ENCODE data around the gene CREB3L1. TPM values are rescaled to one million over a fixed set of nuclear protein-coding genes. Genes with fewer than 3 reads are reported as not detected.

CREB3L1 gene
- total and polyA plus RNA-seq, 2 experiments from 2014 or later, result 22.9 to 275 TPM

- Histone ChIP-seq H3K9me2 (replicated peaks; ENCODE audit: insufficient read depth) (no peaks in the 10 kb centered on the region), H2AFZ (no peak overlapping the region), H4K20me1 (ENCODE audit: insufficient read depth, poor library complexity, severe bottlenecking) (no peaks in the 10 kb centered on the region), H3K4me3 (no peak overlapping the region), H3K79me2 (peaks cover 4% of the 10 kb centered on the region), H3K4me2 (peak overlapping the region; percentile 67), H3K27ac (peak overlapping the region; percentile 94), H3K4me1 (ENCODE audit: insufficient read depth) (peaks cover 65% of the 10 kb centered on the region), H3K27me3 (no peaks in the 10 kb centered on the region), H3K36me3 (replicated peaks; ENCODE audit: insufficient read depth, low read depth) (no peaks in the 10 kb centered on the region), H3K9me3 (ENCODE audit: low read depth) (no peaks in the 10 kb centered on the region)
- no peak for TF ChIP-seq CTCF (IDR thresholded peaks at IDR 0.05; ENCODE audit: poor library complexity)
- TF ChIP-seq EZH2phosphoT487 (IDR thresholded peaks at IDR 0.05; ENCODE audit: low read depth, severe bottlenecking, unreplicated experiment), result no peak
- no peak for TF ChIP-seq EZH2 (IDR thresholded peaks at IDR 0.05; ENCODE audit: borderline replicate concordance)
- WGBS (ENCODE audit: low lambda C conversion rate, missing lambda C conversion rate), result 51% methylated on average over 9 of the region's 9 CpGs
- DNase-seq (ENCODE audit: low spot score), result peak; percentile 75
Measured at GRCh38 chr11:46272816-46273427, 4.5 kb upstream of the CREB3L1 start.

GRCh38 chr11:46273511-46274205, 3.8 kb upstream of the CREB3L1 start:
- no peaks in the 10 kb centered on the region for H3K27me3 ChIP-seq
- peaks cover 65% of the 10 kb centered on the region for H3K4me1 ChIP-seq (ENCODE audit: insufficient read depth)
- DNase-seq (ENCODE audit: low spot score), result peak; percentile 62
- peak overlapping the region; percentile 94 for H3K27ac ChIP-seq
- H3K36me3 ChIP-seq (replicated peaks; ENCODE audit: insufficient read depth, low read depth), result no peaks in the 10 kb centered on the region
- no peaks in the 10 kb centered on the region for H4K20me1 ChIP-seq (ENCODE audit: insufficient read depth, poor library complexity, severe bottlenecking)
- TF ChIP-seq EZH2 (IDR thresholded peaks at IDR 0.05; ENCODE audit: borderline replicate concordance), result no peak
- TF ChIP-seq CTCF (IDR thresholded peaks at IDR 0.05; ENCODE audit: poor library complexity), result no peak
- no peak for TF ChIP-seq EZH2phosphoT487 (IDR thresholded peaks at IDR 0.05; ENCODE audit: low read depth, severe bottlenecking, unreplicated experiment)
- H2AFZ ChIP-seq, result no peak overlapping the region
- no peaks in the 10 kb centered on the region for H3K9me2 ChIP-seq (replicated peaks; ENCODE audit: insufficient read depth)
- 37% methylated on average over 7 of the region's 7 CpGs for WGBS (ENCODE audit: low lambda C conversion rate, missing lambda C conversion rate)
- H3K4me2 ChIP-seq, result peak overlapping the region; percentile 67
- H3K79me2 ChIP-seq, result peaks cover 11% of the 10 kb centered on the region
- H3K4me3 ChIP-seq, result no peak overlapping the region
- H3K9me3 ChIP-seq (ENCODE audit: low read depth), result no peaks in the 10 kb centered on the region

GRCh38 chr11:46275964-46276641, 1.4 kb upstream of the CREB3L1 start:
- Histone ChIP-seq H3K36me3 (replicated peaks; ENCODE audit: insufficient read depth, low read depth) (no peaks in the 10 kb centered on the region), H3K79me2 (peaks cover 36% of the 10 kb centered on the region), H2AFZ (no peak overlapping the region), H3K9me3 (ENCODE audit: low read depth) (no peaks in the 10 kb centered on the region), H3K27ac (peak overlapping the region; percentile 94), H3K4me1 (ENCODE audit: insufficient read depth) (peaks cover 77% of the 10 kb centered on the region), H3K27me3 (no peaks in the 10 kb centered on the region), H3K4me2 (peak overlapping the region; percentile 90), H4K20me1 (ENCODE audit: insufficient read depth, poor library complexity, severe bottlenecking) (peaks cover 4% of the 10 kb centered on the region), H3K4me3 (no peak overlapping the region), H3K9me2 (replicated peaks; ENCODE audit: insufficient read depth) (no peaks in the 10 kb centered on the region)
- WGBS (ENCODE audit: low lambda C conversion rate, missing lambda C conversion rate), result 20% methylated on average over 6 of the region's 6 CpGs
- DNase-seq (ENCODE audit: low spot score), result peak; percentile 85
- TF ChIP-seq EZH2phosphoT487 (IDR thresholded peaks at IDR 0.05; ENCODE audit: low read depth, severe bottlenecking, unreplicated experiment) (no peak), CTCF (IDR thresholded peaks at IDR 0.05; ENCODE audit: poor library complexity) (no peak), EZH2 (IDR thresholded peaks at IDR 0.05; ENCODE audit: borderline replicate concordance) (no peak)
